ENCODE measurements around the gene SPATA21. TPM values are rescaled to one million over a fixed set of nuclear protein-coding genes. Genes with fewer than 3 reads are reported as not detected.

Gene SPATA21
- total and polyA plus RNA-seq, 12 donors: 0.15 to 0.20 TPM; not detected in 10

- ATAC-seq: peak in 5 of 8 donors; percentile 13 to 37 (median 31)
- H3K36me3 ChIP-seq: no peaks in the 10 kb centered on the region
- DNase-seq: no peak
- intact Hi-C loops (cut with DNase I): loop anchor here in 1 of 10 donors (10.0 kb wide), 1 partner anchor 47 kb away; the partner anchor contains the start of gene SPATA21
- H3K9me3 ChIP-seq: no peaks in the 10 kb centered on the region
- peaks cover 28 to 83% (median 75%) of the 10 kb centered on the region in 9 donors for H3K4me1 ChIP-seq
- no peak for TF ChIP-seq CTCF (IDR thresholded peaks at IDR 0.05)
- H3K4me3 ChIP-seq: peak overlapping the region in 6 of 10 donors; percentile 6 to 39 (median 16)
- no peaks in the 10 kb centered on the region for H3K27me3 ChIP-seq
- peak overlapping the region in 9 of 10 donors; percentile 10 to 78 (median 59) for H3K27ac ChIP-seq
- WGBS, 2 donors: 56 to 59% methylated on average over 14 of the region's 14 CpGs
Observed at GRCh38 chr1:16387201-16388188, 49.7 kb downstream of the SPATA21 start.

GRCh38 chr1:16386454-16387113 is 50.6 kb downstream of the SPATA21 start:
- H3K27me3 ChIP-seq: no peaks in the 10 kb centered on the region
- WGBS, 2 donors: 62 to 65% methylated on average over 5 of the region's 5 CpGs
- no peaks in the 10 kb centered on the region for H3K9me3 ChIP-seq
- H3K27ac ChIP-seq: peak overlapping the region in 9 of 10 donors; percentile 10 to 78 (median 59)
- intact Hi-C loops (cut with DNase I): loop anchor here in 1 of 10 donors (10.0 kb wide), 1 partner anchor 48 kb away; the partner anchor contains the start of gene SPATA21
- no peak overlapping the region for H3K4me3 ChIP-seq
- TF ChIP-seq CTCF (IDR thresholded peaks at IDR 0.05): no peak
- no peak for DNase-seq
- H3K36me3 ChIP-seq: no peaks in the 10 kb centered on the region
- H3K4me1 ChIP-seq: peaks cover 19 to 74% (median 66%) of the 10 kb centered on the region in 9 donors
- ATAC-seq: peak; percentile 41 to 70 (median 58)

GRCh38 chr1:16385659-16386453 is 51.4 kb downstream of the SPATA21 start:
- Histone ChIP-seq H3K4me1 (peaks cover 19 to 67% (median 59%) of the 10 kb centered on the region in 9 donors), H3K27me3 (no peaks in the 10 kb centered on the region), H3K9me3 (no peaks in the 10 kb centered on the region), H3K27ac (peak overlapping the region in 7 of 10 donors; percentile 28 to 78 (median 59)), H3K36me3 (no peaks in the 10 kb centered on the region), H3K4me3 (no peak overlapping the region)
- WGBS, 2 donors: 88 to 89% methylated on average over 9 of the region's 9 CpGs
- intact Hi-C loops (cut with DNase I): loop anchor here in 1 of 10 donors (10.0 kb wide), 1 partner anchor 49 kb away; the partner anchor contains the start of gene SPATA21
- no peak for TF ChIP-seq CTCF (IDR thresholded peaks at IDR 0.05)
- DNase-seq: no peak
- ATAC-seq: peak in 4 of 8 donors; percentile 5 to 33 (median 18)
